Activated T-cell treated with anti-CD3 and anti-CD28 coated beads for 1 hour (primary cell): ENCODE results near the gene OXT.
A peak's percentile ranks its signal among the peaks of the same experiment; 100 is the strongest.

Experiments
- DNase-seq: peaks from one replicate; pipeline ENCODE4 v3.0.0-alpha.2; 2020; ENCODE audit warnings: low read depth

OXT gene

GRCh38 chr20:3084283-3084985 is 13.0 kb downstream of the OXT start, which contains the start of gene AVP:
Gene AVP (minus strand): TSS chr20:3084724. CDS start chr20:3084674, 50 bp downstream.
- no peak for DNase-seq

DNA sequence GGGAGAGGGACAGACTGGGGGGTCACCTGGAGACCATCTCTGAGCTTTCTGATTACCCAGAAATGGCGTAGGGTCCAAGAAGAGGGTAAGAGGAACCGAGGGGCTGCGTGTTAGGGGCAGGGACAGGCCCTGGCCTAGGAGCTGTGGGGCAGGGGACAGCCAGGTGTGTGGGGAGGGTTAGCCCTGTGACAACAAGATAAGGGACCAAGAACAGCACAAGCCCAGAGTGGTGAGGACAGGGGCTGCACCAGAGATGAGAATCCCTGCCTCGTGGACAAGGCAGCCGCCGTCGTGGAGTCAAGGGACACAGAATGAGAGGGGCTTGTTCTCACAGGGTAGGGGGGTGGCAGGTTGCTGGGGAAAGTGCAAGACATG is 13.6 kb downstream of the OXT start:
- no peak for DNase-seq

DNA sequence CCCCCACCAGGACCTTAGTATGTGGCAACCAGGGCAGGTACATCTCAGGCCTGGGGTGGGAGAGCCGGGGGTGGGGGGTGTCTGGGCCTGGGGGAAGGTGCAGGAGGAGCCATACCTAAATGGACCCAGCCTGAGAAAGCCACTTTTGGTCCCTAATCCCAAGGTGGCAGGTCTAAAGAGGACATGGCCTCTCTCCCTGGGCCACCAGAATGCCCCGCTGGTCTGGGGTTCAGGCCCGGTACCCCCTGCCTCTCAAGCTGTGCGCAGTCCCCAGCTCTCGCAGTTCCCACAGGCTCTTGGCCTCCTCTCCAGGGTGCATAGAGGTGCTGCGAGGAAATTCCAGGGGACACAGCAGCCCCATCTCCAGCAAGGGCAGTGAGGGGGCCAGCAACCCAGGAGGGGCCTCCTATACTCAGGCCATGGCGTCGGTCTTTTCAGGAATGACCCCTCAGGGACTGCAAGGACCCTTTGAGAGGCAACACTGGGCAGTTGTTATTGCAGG is 14.2 kb downstream of the OXT start:
- DNase-seq = no peak

- no peak for DNase-seq
Observed at GRCh38 chr20:3088031-3088430, 16.6 kb downstream of the OXT start.

- no peak for DNase-seq
Observed at GRCh38 chr20:3090565-3090964, 19.1 kb downstream of the OXT start.

GRCh38 chr20:3092611-3093379 is 21.4 kb downstream of the OXT start:
- DNase-seq = peak; percentile 40

- no peak for DNase-seq
Observed at GRCh38 chr20:3093861-3094361, 22.5 kb downstream of the OXT start.

- DNase-seq = no peak
Observed at GRCh38 chr20:3094848-3095629, 23.6 kb downstream of the OXT start.

DNA sequence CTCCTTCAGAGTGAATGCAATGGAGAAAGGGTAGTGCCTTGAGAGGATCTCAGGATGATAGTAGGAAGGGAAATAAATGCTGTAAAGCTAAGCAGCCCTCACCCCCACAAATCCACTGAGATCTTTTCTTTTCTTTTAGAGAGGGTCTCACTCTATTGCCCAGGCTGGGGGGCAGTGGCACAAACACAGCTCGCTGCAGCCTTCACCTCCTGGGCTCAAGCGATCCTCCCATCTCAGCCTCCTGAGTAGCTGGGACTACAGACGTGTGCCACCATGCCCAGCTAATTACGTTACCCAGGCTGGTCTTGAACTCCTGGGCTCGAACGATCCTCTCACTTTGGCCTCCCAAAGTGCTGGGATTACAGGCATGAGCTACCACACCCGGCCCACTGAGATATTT is 29.1 kb downstream of the OXT start:
- DNase-seq = no peak

DNA sequence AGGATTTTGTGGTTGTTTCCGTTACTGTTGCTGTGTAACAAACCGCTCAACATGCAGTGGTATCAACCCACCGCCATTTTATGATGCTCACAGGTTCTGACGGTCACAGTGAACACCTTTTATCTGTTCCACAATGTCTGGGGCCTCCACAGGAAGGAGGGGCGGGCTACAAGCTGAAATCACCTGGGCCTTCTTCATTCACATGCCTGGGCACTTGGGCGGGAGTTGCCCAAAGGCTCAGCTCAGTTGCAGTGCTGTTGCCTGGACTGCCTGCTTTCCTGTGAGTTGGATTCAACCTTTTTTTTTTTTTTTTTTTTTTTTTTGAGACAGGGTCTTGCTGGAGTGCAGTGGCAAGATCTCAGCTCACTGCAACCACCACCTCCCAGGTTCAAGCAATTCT is 29.8 kb downstream of the OXT start:
- DNase-seq = no peak

DNA sequence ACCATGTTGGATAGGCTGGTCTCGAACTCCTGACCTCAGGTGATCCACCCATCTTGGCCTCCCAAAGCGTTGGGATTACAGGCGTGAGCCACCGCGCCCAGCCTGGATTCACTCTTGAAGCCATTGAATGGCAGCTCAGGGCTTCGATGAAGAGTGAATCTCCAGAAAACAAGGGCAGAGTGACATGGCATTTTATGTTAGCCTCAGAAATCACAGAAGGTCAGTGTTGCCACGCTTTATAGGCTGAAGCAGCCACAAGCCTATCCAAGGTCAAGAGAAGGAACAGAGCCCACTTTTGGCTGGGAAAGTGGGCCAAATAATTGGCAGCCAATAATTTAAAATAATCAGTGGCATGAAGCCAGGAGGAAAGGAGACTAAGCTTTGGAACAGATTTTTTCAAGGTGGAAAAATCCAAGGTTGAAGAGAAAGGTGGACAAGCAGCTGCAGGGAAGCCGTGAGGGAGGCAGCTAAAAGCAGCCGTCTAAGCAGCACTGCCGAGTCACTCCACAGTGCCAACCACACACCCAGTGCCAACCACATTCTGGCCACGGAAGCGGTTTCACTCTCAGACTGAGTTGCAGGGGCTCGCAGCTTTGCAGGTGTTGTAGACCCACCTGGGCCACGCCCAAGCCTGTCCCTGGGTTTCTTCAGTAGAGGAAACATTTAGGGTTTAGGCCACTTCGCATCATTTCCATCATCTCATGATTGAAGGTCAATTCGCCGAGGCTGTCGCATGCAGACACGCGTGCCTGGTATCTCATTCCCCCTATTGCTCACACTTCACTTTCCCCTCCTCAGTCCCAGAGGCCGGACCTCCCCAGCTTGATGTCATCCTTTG is 30.5 kb downstream of the OXT start:
- no peak for DNase-seq

- DNase-seq = no peak
Observed at GRCh38 chr20:3102575-3103368, 31.4 kb downstream of the OXT start.

- DNase-seq = no peak
Observed at GRCh38 chr20:3103369-3104032, 32.1 kb downstream of the OXT start.

GRCh38 chr20:3105256-3106137 is 34.1 kb downstream of the OXT start:
- no peak for DNase-seq

DNA sequence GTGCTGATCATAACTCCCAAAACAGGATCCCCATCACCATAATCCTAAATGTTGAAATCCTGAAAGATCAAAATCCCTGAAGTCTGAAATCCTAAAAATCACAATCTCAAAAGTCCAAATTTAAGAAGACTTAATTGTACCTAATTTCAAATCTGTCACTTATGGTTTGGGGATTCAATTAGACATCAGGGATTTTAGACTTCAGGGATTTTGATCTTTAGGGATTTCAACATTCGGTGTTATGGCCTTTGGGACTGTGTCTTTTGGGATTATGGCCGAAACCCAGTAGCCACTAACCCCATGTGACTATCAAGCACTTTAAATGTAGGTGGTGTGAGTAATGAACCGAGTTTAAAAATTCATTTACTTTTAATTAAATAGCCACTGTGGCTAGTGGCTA is 34.8 kb downstream of the OXT start:
- DNase-seq = no peak

DNA sequence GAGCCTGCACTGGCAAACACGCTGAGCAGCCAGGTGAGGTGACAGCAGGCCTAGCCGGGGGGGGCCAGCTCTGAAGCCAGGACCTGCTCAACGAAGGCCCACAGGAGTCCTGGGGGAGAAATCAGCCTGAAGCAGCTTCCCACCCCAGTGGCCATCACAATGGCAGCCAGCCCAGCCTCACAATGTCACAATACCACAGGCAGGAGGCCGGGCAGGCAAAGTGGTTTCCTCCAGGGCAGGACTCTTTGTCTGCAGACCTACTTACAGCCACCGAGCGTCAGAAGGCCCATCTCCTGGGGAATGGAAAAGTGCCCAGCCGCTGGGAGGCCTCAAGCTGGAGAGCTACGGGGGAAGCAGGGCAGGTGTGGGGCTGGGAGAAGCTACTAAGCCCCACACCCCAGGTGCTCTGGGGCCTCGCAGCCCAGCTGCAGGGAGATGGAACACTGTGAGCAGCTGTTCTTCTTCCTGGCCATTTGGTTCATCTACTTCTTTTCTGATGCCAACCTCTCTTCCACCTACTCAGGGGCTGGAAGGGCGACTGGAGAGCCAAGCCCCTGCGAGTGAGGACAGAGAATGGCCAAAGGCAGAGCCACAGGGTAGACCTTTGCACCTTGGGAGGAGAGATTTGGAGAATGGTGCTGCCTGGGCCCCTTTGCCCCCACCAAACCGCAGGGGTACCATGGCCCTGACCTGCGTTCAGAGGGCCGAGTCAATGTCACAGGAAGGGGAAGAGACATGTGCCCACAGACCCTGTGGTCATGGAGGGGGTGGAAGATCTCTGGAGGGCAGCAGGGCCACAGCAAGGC is 35.4 kb downstream of the OXT start:
- DNase-seq = no peak

DNA sequence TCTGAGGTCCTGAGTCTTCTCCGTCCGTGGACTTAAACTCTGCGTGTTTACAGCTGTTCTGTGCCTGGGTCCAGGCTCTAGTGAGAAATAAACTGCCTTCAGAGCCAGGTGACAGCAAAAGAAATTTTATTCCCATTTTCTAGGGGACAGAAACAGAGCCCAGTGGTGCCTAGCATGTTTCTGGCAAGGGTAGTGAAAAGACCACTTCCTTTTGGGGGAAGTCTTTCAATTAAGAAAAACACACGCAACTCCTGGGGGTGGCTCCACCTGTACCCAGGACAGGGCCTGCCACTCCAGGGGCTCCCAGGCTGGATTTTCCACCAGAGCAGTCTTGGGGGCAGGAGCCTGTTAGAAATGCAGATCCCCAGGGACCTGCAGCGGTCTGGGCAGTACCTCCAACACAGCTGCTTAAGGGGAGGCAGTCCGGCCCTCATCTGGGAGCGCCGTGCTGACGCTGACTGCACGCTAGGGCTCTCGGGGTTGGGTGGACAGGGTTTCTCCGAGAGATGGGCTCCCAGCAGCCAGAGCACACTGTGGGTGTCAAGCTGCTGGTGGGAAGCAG is 36.1 kb downstream of the OXT start:
- DNase-seq = no peak
